ENCODE results near the gene SLC2A9. TPM values are rescaled to one million over a fixed set of nuclear protein-coding genes. Genes with fewer than 3 reads are reported as not detected.

SLC2A9 gene
- total RNA-seq, 1 donor from 2014 or later = 2.0 TPM

DNA sequence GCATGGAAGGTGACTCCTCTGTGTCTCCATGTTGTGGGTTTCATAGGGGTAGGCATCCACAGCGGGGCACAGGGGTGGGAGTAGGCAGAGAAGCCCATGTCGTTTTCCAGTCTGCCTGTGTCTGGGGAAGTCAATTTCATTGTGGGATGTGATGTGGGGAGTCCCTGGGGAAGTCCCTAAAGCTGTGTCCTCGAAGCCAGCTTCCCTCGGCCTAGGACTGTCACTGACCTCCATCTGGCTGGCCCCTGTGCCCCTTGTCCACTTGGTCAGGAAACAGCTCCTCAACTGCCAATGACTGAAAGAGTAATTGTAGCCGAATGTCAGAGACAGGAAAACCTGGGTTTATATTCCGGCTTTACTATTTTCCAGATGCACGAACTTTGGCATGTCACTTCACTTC, 130.2 kb downstream of the SLC2A9 start:
- TF ChIP-seq CTCF (conservative IDR thresholded peaks at IDR 0.05; ENCODE audit: low read depth, low read length) = no peak
- no peak for DNase-seq (ENCODE audit: low read depth)
- H3K4me3 ChIP-seq (ENCODE audit: low read depth, low read length) = no peak overlapping the region

DNA sequence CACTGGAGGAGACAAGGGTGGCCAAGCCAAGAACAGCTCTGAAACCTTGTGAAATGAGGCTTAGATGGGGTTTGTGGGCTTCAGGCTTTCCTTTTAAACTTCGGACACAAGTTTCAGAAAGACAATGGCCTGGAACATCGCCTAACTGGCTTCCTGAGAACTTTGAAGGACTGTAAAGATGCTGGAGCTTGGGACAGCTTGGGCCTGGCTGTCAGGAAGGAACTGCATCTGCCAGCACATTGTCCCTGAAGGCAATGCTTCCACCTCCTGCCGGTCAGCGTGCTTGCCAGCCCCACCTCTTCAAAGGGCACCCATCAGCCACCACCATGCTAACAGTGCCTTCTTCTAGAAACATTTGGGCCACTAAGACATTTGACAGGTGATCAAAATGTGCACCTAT, 132.0 kb downstream of the SLC2A9 start:
- no peak overlapping the region for H3K4me3 ChIP-seq (ENCODE audit: low read depth, low read length)
- TF ChIP-seq CTCF (conservative IDR thresholded peaks at IDR 0.05; ENCODE audit: low read depth, low read length) = no peak
- DNase-seq (ENCODE audit: low read depth) = no peak

DNA sequence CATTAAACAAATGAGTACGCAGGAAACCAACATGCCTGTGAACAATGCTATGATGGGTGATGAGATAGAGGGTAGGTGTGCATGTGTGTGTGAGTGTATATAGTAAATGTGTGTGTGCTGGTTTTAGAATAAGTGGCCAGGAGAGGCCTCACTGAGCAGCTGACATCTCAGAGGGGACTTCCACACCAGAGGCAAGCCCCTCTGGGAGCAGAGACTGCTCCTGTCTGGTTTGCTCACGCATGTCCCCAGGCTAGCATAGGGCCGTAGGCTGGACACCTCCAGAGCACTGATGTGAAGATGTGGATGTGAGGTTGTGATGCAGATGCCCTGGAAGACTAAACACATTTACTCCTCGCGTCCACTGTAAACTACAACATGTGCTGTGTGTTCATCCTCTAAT, 135.3 kb downstream of the SLC2A9 start:
- no peak overlapping the region for H3K4me3 ChIP-seq (ENCODE audit: low read depth, low read length)
- no peak for TF ChIP-seq CTCF (conservative IDR thresholded peaks at IDR 0.05; ENCODE audit: low read depth, low read length)
- DNase-seq (ENCODE audit: low read depth) = no peak

GRCh38 chr4:9880406-9881197, 140.7 kb downstream of the SLC2A9 start:
- DNase-seq (ENCODE audit: low read depth) = no peak
- no peak overlapping the region for H3K4me3 ChIP-seq (ENCODE audit: low read depth, low read length)
- no peak for TF ChIP-seq CTCF (conservative IDR thresholded peaks at IDR 0.05; ENCODE audit: low read depth, low read length)

- H3K4me3 ChIP-seq (ENCODE audit: low read depth, low read length) = no peak overlapping the region
- TF ChIP-seq CTCF (conservative IDR thresholded peaks at IDR 0.05; ENCODE audit: low read depth, low read length) = no peak
- no peak for DNase-seq (ENCODE audit: low read depth)
Observed at GRCh38 chr4:9877123-9877522, 144.2 kb downstream of the SLC2A9 start.

DNA sequence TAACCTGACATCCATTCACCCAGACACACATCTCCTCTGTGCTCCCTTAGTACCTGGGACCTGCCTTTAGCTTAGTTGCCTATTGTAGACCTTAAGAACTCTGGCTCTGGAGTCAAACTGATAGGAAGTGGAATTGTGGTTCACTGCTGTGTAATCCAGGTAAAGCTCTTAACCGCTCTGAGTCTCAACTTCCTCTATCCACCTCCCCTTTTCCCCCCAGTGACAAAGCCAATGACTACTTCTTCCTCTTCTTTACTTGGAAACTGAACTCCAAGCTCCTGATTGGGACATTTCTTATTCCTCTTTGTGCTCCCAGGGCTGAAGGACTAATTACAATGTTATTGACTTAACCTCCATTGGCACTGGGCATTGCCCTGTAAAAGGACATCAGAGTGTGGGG, 145.8 kb downstream of the SLC2A9 start:
- no peak for DNase-seq (ENCODE audit: low read depth)
- H3K4me3 ChIP-seq (ENCODE audit: low read depth, low read length) = no peak overlapping the region
- TF ChIP-seq CTCF (conservative IDR thresholded peaks at IDR 0.05; ENCODE audit: low read depth, low read length) = no peak

- no peak for TF ChIP-seq CTCF (conservative IDR thresholded peaks at IDR 0.05; ENCODE audit: low read depth, low read length)
- no peak overlapping the region for H3K4me3 ChIP-seq (ENCODE audit: low read depth, low read length)
- DNase-seq (ENCODE audit: low read depth) = no peak
Observed at GRCh38 chr4:9874385-9874784, 146.9 kb downstream of the SLC2A9 start.
